Astrocyte of the spinal cord (primary cell): ENCODE data around the gene WNT2B.

Experiments used
- DNase-seq: peaks from one replicate; pipeline ENCODE4 v3.0.0; 2011; ENCODE audit warnings: low read depth, low spot score
- H3K4me3 ChIP-seq: 2 replicates; pipeline ENCODE4 v1.5.1; 2011; ENCODE audit warnings: low read depth, mild to moderate bottlenecking, low read length, moderate library complexity
- in situ Hi-C: cut with HindIII; loops from 2 replicates; pipeline ENCODE4 v1.10.0; 2017; ENCODE audit warnings: low sequenced_read_pairs
- TF ChIP-seq, protein P1 (sequence below): IDR thresholded peaks from 2 replicates; pipeline ENCODE4 v1.5.1; 2012; ENCODE audit warnings: low read depth, mild to moderate bottlenecking, low read length, inconsistent platforms

The WNT2B gene

DNA sequence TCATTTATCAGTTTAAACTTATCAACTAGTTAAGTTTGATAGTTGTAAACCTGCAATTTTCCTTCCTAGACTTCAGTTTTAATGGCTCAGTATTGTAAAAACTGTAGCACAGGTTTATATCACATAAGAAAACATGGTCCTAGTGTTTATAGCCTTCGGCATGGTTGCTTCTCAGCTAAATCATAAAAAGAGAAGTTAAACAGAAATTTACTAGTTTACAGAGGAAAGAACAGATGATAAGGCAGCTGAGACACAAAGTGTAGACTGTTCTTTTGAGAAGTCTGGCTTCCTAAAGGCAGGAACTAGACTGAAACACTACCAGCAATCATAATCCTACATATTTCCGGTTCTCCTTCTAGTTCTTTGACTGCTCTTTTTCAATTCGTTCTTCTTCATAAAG is 39.8 kb downstream of the WNT2B start:
- in situ Hi-C loops: no loop called here
- no peak overlapping the region for H3K4me3 ChIP-seq
- TF ChIP-seq, protein P1, sequence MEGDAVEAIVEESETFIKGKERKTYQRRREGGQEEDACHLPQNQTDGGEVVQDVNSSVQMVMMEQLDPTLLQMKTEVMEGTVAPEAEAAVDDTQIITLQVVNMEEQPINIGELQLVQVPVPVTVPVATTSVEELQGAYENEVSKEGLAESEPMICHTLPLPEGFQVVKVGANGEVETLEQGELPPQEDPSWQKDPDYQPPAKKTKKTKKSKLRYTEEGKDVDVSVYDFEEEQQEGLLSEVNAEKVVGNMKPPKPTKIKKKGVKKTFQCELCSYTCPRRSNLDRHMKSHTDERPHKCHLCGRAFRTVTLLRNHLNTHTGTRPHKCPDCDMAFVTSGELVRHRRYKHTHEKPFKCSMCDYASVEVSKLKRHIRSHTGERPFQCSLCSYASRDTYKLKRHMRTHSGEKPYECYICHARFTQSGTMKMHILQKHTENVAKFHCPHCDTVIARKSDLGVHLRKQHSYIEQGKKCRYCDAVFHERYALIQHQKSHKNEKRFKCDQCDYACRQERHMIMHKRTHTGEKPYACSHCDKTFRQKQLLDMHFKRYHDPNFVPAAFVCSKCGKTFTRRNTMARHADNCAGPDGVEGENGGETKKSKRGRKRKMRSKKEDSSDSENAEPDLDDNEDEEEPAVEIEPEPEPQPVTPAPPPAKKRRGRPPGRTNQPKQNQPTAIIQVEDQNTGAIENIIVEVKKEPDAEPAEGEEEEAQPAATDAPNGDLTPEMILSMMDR: no peak
- no peak for DNase-seq

DNA sequence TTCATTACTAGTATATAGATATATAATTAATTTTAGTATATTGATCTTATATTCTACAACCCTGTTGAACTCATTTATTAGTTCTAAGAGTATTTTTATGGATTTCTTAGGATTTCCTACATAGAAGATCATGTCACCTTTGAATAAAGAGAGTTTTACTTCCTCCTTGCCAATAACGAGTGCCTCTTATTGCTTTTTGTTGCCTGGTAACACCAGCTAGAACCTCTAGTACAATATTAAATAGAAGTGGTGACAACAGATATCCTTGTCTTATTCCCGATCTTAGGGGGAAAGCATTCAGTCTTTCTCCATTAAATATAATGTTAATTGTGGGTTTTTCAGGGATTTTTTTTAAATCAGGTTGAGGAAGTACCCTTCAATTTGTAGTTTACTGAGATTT is 40.8 kb downstream of the WNT2B start:
- no peak for DNase-seq
- TF ChIP-seq, protein P1: no peak
- no peak overlapping the region for H3K4me3 ChIP-seq
- in situ Hi-C loops: no loop called here

DNA sequence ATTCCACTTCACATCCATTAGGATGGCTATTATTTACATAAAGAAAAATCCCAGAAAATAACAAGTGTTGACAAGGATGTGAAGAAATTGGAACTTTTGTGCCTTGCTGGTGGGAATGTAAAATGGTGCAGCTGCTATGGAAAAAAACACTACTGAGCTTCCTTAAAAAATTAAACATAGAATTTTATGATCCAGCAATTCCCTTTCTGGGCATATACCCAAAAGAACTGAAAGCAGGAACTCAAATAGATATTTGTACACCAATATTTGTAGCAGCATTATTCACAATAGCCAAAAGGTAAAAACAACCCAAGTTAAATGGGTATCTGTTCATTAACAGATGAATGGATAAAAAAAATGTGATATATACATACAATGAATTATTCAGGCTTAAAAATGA is 45.6 kb downstream of the WNT2B start:
- DNase-seq: no peak
- no peak overlapping the region for H3K4me3 ChIP-seq
- TF ChIP-seq, protein P1: no peak
- in situ Hi-C loops: no loop called here

DNA sequence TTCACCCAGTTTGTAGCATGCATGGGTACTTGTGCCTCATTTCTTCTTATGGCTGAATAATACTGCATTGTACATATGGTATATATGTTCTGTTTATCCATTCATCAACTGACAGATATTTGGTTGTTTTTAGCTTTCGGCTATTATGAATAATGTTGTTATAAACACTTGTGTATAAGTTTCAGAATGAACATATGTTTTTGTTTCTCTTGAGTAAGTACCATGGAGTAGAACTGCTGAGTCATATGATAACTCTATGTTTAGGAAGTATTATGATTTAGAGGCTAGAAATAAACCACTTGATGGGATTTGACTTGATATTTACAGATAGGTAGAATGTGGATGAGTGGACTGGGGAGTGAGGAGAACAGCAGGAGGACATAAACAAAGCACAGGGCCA is 48.6 kb downstream of the WNT2B start:
- peak; percentile 13 for DNase-seq
- TF ChIP-seq, protein P1: no peak
- in situ Hi-C loops: no loop called here
- H3K4me3 ChIP-seq: no peak overlapping the region

DNA sequence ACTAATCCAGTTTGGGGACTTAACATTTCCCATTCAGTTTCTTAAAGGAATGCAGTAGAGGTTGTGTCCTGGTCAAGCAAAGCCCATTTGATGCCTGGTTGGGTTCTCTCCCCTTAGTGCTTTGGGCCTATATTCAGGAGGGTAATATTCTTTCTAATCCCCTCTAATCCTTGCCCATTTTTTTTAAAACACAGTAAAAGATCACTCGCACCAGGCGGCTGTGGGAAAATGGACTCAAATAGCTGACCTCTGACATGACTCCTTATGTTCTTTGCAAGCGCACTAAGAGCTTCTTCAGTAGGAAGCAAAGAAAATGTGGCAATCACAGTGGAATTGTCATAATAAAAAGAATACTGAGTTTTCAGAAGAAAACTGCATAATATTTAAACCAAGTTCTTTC is 49.9 kb downstream of the WNT2B start:
- in situ Hi-C loops: no loop called here
- no peak overlapping the region for H3K4me3 ChIP-seq
- no peak for DNase-seq
- TF ChIP-seq, protein P1: no peak

DNA sequence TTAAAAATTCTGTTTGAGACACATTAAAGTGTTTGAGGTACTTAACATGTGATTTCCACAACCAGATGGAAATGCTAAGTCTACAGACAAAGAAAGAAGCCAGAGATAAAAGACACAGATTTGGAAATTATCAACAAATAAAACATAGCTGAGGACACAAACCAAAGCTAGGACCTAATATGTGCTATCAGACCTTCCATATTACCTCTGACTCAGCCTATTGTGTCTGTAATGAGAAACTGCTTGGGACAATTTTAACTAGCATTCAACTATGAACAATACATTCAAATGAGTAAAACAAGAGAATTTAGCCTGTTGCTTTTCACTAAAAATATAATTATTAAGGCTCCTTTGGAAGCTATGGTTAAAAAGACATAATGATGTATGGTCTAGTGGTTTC is 54.6 kb downstream of the WNT2B start:
- no peak for DNase-seq
- in situ Hi-C loops: no loop called here
- H3K4me3 ChIP-seq: no peak overlapping the region
- TF ChIP-seq, protein P1: no peak

DNA sequence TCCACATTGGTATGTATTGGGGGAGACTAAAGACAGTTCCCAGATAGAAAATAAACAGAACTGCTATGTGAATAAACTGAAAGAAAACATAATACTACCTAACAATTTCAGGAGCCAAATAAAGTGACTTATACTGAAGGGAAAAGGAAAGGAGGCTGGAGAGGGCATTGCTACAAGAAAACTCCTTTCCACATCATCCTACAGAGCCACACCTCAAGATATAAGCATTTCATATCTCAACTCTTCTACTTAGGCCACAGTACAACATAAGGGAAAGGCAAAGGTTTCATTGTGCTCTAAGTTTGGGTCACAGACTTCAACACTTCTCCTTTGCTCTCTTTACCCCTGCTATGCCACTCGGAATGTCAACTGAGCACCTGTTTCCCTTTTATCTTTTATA is 55.3 kb downstream of the WNT2B start:
- in situ Hi-C loops: no loop called here
- TF ChIP-seq, protein P1: no peak
- H3K4me3 ChIP-seq: no peak overlapping the region
- DNase-seq: no peak
